Upper lobe of left lung (tissue), 6 donors: Measurements from ENCODE around the gene CARMIL1. TPM values are rescaled to one million over a fixed set of nuclear protein-coding genes. Genes with fewer than 3 reads are reported as not detected.

ENCODE experiments used
- ATAC-seq, 2 donors: fragments of 200-7000 bp; cut with Tn5 transposase; one replicate each; pipeline ENCODE4 v1.9.1; 2022; ENCODE audit warnings: mild to moderate bottlenecking in 2 of 2, moderate library complexity in 2 of 2; ENCODE audit not compliant: low FRiP score in 2 of 2
- DNase-seq, 2 donors: peaks; one replicate each; pipeline ENCODE4 v3.0.0-alpha.2; 2019 to 2020
- H3K27ac ChIP-seq, 4 donors: fragments of 200-600 bp; sonication (generic); one replicate each; pipeline ENCODE4 v1.5.1; 2016 to 2019
- H3K27me3 ChIP-seq, 4 donors: fragments of 200-600 bp; sonication (generic); one replicate each; pipeline ENCODE4 v1.5.1; 2017 to 2019
- H3K36me3 ChIP-seq, 4 donors: fragments of 200-600 bp; sonication (generic); one replicate each; pipeline ENCODE4 v1.5.1; 2016 to 2019
- H3K4me1 ChIP-seq, 4 donors: fragments of 200-600 bp; sonication (generic); one replicate each; pipeline ENCODE4 v1.5.1; 2018 to 2019
- H3K4me3 ChIP-seq, 4 donors: fragments of 200-600 bp; sonication (generic); one replicate each; pipeline ENCODE4 v1.5.1; 2017 to 2019; ENCODE audit warnings: mild to moderate bottlenecking in 2 of 4, moderate library complexity in 1 of 4
- H3K9me3 ChIP-seq, 4 donors: fragments of 200-600 bp; sonication (generic); one replicate each; pipeline ENCODE4 v1.5.1; 2018 to 2019
- EP300 ChIP-seq, 4 donors: sonication (generic); formaldehyde crosslinking; IDR thresholded peaks; one replicate each; pipeline ENCODE4 v1.5.1; 2017; ENCODE audit warnings: antibody characterized with exemption in 4 of 4, control low read depth in 2 of 4
- POLR2A ChIP-seq, 4 donors: fragments of 450-650 bp; IDR thresholded peaks; one replicate each; pipeline ENCODE4 v1.5.1; 2016 to 2017; ENCODE audit warnings: antibody characterized with exemption in 4 of 4, mild to moderate bottlenecking in 2 of 4
- whole genome bisulfite sequencing, 2 donors: methylation state at CpG; one replicate each; pipeline ENCODE4 v1.1.5; 2017 to 2018; 5-methylcytosine and 5-hydroxymethylcytosine counted together
- small RNA-seq, 4 donors: library from RNA; depleted of rRNA; stranded (forward); fragments of <200 nt; gene quantifications; one replicate each; pipeline ENCODE3, GENCODE V24; 2016
- total RNA-seq, 6 donors: library from RNA; depleted of rRNA in 4 of 6; stranded (reverse); fragments of >200 nt in 4 of 6; gene quantifications; one replicate each; pipeline versions ENCODE4 v1.1.0 to v1.2.1, GENCODE V29; 2016 to 2021
- donor health status: DM: no; HTN: no; CAD: no; lungs with moderate emphysema.
- donor health status: DM: no; HTN: yes; CAD: no; lungs with severe emphysema.

Gene CARMIL1
- total RNA-seq, 6 donors from 2014 or later, result 19.8 to 78.6 (median 44.9) TPM

DNA sequence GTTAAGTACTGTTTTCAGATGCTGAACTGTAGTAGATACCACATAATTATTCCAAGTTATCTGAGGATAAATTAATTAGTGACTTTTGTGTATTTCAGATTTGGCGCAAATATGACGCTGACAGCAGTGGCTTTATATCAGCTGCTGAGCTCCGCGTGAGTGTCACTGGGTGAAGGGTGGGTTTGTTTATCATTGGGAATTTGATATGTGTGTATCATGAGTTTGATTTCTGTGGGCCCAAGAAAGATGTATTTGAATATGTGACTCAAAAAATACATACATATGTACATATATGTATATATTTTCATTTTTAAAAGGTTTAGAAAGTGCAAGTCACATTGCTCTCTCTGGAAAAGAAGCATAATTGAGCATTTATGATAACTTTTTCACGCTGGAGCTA, 390.2 kb downstream of the CARMIL1 start:
- H3K9me3 ChIP-seq, result no peaks in the 10 kb centered on the region
- H3K4me3 ChIP-seq, result no peak overlapping the region
- WGBS, 2 donors, result 89 to 93% methylated on average over 5 of the region's 5 CpGs
- no peaks in the 10 kb centered on the region for H3K27me3 ChIP-seq
- no peak overlapping the region for H3K27ac ChIP-seq
- TF ChIP-seq POLR2A (IDR thresholded peaks at IDR 0.05) (no peak), EP300 (IDR thresholded peaks at IDR 0.05) (no peak)
- H3K36me3 ChIP-seq, result no peaks in the 10 kb centered on the region
- H3K4me1 ChIP-seq, result no peaks in the 10 kb centered on the region
- ATAC-seq (no peak), DNase-seq (no peak)

Small RNA genes within 50 kb of the gene (small RNA-seq; reads per million reads assigned to genes)
- gene RF00019, result 0 reads per million in 4 donors
- gene RNU6-987P, result 0 reads per million in 4 donors
